Stimulated activated CD8-positive, alpha-beta memory T cell treated with anti-CD3 and anti-CD28 coated beads, Interleukin-15, amount 100 ng/mL, for 24 hours (primary cell): ENCODE data around the gene SERPINB12.

Experiments
- DNase-seq: peaks from one replicate; pipeline ENCODE4 v3.0.0-alpha.2; 2020; ENCODE audit warnings: low read depth

The SERPINB12 gene

DNA sequence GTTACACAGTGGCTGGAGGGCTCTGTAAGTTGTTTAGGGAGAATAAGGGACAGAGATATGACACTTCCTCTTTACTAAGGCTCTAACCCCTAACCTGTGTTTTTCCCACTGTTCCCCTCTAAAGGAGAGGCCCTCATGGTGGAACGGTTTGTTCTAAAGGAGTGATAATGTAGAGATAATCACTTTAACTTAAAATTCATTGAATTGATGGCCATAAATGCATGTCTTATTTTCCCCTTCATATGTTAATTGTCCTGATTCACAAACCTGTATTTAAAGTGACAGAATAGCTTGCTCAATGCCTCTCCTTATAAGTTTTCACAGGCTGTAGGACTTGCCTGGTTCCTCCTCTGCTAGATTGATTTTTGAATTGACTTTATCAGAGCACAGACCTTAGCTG is at the start of gene SERPINB12:
Gene SERPINB12 (plus strand): TSS at position 301 of the 400 bp plus-strand sequence. CDS start 13,791 bp downstream, outside the sequence.
- no peak for DNase-seq

DNA sequence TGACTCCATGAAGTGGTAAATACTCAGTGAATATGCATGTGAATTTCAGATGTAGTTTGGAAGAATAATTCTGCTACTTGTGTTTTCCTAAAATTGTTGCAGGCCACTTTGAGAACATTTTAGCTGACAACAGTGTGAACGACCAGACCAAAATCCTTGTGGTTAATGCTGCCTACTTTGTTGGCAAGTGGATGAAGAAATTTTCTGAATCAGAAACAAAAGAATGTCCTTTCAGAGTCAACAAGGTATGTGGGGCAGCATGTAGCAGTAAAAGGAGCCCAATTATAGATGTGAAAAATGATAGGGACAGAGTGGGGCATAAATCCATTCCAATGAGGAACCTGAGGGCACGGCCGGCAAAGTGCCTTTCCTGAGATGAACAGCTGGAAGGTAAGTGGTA is 49.3 kb upstream of the SERPINB12 start:
- DNase-seq: no peak

- no peak for DNase-seq
Observed at GRCh38 chr18:63495675-63496074, 46.5 kb upstream of the SERPINB12 start.

DNA sequence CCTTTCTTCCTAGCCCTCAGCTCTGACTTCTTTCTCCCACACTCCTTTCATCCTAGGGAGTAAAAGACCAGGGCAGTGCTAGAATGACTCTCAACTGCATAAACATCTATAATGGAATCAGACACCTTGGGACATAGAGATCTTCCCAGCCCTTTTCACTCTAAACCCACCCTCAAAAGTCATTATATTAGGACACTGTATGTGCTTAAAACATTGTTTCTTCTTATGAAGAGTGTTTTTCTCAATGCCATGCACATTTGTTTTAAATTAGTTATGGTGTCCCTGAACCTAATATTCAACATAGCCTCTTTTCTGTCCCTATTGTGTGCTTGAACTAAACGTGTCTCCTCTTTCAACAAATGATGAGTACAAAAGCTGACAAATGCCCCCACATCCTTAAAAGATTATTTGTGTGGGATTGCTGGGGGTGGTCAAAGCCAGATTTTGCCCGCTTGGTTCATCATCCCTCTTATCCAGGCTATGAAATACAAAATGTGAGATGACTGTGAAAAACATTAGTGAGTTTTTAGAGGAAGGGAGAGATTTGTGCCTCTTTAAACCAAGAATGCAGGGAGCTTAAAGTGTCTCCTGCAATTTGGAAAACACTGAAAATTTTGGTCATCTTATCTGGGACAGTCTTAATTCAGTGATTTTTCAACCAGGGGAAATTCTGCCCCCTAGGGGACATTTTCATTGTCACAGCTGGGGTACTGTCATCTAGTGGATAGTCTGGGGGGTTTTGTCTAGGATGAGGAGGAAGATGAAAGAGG is 36.4 kb upstream of the SERPINB12 start:
- DNase-seq: no peak

- no peak for DNase-seq
Observed at GRCh38 chr18:63506336-63506646, 35.9 kb upstream of the SERPINB12 start.

DNA sequence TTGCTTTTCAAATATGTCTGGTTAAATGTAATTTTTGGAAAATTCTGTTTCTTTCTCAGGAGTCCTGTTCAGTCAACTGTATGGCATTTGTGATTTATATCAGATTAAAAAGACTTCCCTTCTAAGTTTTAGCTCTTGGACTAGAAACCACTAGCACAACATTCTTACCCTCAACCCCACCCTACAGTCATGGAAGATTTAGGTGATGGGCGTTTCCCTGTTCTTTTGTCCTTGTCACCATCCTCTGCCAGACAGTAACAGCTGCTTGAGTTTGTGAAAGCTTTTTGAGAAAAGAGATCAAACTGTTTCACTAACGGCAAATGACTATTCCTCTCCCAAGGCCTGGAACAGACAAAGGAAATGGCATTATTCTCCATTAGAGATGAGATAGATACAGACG is 33.6 kb upstream of the SERPINB12 start:
- DNase-seq: no peak

GRCh38 chr18:63511285-63511684 is 30.9 kb upstream of the SERPINB12 start:
- DNase-seq: no peak

DNA sequence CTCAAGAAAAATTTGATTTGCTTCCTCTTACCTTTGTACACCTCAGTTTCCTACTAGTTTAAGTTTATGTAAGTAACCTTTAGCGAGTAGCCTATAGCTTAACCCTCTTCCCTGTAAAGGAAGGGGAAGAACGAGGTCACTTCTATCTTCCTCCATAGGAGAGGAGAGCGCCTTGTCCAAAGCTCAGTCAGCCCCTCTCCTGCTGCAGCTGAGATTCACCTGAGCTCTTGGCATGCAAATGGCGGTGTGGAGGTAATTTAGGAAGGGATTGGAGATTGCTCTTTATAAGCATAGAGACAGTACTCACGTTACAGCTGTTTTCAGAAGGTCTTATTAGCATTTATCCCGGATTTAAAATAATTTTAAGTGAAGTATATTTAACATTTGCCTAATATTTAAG is 27.8 kb upstream of the SERPINB12 start:
- DNase-seq: no peak

- DNase-seq: no peak
Observed at GRCh38 chr18:63514888-63515678, 27.1 kb upstream of the SERPINB12 start.

- no peak for DNase-seq
Observed at GRCh38 chr18:63515801-63516200, 26.4 kb upstream of the SERPINB12 start.

DNA sequence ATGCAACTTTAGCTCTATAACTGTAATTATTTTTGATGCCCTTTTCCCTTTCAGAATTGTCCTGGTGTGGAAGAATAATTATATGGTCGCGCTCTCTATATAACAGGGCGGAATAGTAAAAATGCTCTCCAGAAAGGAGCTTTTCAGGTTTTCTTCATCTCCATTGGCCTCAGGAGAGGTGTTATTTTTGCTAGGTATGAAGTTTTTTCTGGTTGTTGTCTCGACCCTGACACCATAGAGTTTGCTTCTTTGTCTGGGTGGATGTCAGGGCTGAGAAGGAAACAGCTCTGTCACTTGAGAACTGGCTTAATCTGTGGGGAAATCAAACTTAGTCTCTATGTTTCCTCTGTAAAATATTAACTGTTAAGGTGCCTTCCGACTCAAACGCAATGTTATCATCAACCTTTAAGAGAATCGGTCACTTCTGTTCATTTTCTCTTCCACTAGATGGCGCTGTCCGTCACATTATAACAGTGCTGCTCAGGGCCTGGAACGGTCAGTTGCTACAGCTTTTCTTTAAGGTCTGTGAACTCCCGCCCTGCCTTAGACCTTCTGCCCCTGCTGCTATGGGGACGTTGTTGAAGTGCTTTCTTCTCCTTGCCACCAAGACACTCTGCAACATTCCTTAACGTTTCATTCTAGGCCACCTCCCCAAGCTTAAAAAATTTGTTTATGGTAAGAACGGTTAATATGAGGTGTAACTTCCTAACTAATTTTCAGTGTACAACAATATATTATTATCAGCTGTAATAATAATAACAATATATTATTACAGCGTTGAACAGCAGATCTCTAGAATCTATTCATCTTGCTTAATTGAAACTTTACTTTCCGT is 23.8 kb upstream of the SERPINB12 start:
- DNase-seq: no peak

GRCh38 chr18:63520053-63520685 is 22.0 kb upstream of the SERPINB12 start:
- no peak for DNase-seq

- DNase-seq: no peak
Observed at GRCh38 chr18:63523660-63524059, 18.5 kb upstream of the SERPINB12 start.

DNA sequence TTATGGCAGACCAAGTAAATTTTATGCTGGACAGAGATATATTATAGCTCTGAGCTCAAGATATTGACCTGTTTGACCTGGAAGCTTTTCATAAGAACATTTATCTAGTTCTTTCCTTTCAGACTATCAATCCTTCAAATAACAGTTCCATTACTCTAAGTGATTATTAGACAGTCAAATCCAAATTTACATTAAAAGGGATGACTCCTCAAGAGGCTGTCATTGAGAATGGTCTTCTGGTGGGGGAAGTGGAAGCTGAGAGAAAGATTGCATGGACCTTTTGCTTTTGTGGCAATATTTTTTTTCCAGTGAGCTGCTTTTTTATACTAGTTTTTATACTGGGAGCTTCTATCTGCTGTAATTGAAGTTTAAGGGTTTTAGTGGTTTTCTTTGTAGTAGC is 14.9 kb upstream of the SERPINB12 start:
- no peak for DNase-seq

- DNase-seq: no peak
Observed at GRCh38 chr18:63528863-63529492, 13.2 kb upstream of the SERPINB12 start.

- DNase-seq: no peak
Observed at GRCh38 chr18:63532471-63532870, 9.7 kb upstream of the SERPINB12 start.

- no peak for DNase-seq
Observed at GRCh38 chr18:63534615-63535014, 7.6 kb upstream of the SERPINB12 start.

GRCh38 chr18:63539904-63540510 is 2.2 kb upstream of the SERPINB12 start:
- DNase-seq: no peak

DNA sequence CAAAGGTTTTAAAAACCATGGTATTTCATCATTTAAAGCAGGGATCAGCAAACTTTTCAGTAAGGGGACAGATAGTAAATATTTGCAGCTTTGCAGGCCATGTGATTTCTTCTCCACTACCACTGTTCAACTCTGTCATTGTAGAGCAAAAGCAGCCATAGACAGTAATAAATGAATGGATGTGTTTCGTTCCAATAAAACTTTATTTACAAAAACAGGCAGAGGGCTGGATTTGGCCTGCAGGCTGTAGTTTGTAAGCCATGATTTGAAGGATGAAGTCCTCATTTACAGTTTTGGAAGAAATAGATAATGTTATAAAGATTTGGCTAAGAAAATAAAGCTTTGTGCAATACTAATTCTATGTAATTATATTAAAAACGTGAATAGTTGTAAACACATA is 1.8 kb downstream of the SERPINB12 start:
- DNase-seq: no peak

GRCh38 chr18:63545000-63545399 is 2.8 kb downstream of the SERPINB12 start:
- no peak for DNase-seq

GRCh38 chr18:63550068-63550467 is 7.9 kb downstream of the SERPINB12 start:
- DNase-seq: no peak
